ENCODE results near the gene PHLDA1. TPM values are rescaled to one million over a fixed set of nuclear protein-coding genes. Genes with fewer than 3 reads are reported as not detected.
"Not testable (repeated sequence)": the region's sequence is repeated elsewhere in the genome, so short reads cannot be mapped to it uniquely, and the experiment has no call there.

The PHLDA1 gene
- total RNA-seq, 1 experiment from 2014 or later: 159 TPM

DNA sequence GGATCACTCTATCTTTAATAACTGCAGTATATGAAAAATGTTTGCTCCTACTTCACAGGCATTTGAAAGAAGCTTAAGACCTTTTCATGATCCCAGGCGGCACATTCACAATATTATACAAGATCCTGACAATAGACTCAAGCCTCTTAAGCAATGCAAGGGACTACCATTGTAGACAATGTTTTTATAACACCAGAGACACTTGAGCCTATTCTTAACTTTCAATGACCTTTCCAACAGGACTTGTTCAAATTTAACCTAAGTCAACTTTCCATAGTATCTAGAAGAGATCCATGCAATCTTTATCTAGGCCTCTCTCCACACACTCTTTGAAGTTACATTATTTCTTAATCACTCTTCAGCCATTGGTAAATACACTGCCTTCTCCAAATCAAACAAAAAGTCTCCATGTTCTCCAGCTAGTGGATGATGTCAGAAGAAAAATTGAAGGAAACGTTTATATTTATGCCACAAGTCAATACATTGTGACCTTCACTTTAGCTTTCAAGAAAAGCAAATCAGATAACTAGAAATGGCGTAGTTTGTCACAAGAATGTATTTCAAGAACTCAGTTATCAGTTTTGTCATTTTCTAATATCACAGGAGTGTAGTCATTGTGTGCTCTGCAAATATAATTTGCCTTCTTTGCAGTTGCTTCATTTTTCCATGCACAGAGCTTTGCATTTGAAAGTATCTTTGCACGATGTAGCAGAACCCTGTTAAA lies 41.2 kb downstream of the PHLDA1 start:
- peaks cover 35% of the 10 kb centered on the region for H3K4me1 ChIP-seq (ENCODE audit: control insufficient read depth, insufficient read depth, low read length)
- H3K9me3 ChIP-seq (ENCODE audit: control insufficient read depth, insufficient read depth, low read depth, low read length): peaks cover 7% of the 10 kb centered on the region; the same call in 1 of the 2 replicates
- H3K4me3 ChIP-seq (ENCODE audit: low read depth in 2 of 2, low read length in 2 of 2): no peak overlapping the region
- CTCF ChIA-PET: no interaction called here
- TF ChIP-seq, protein P1, sequence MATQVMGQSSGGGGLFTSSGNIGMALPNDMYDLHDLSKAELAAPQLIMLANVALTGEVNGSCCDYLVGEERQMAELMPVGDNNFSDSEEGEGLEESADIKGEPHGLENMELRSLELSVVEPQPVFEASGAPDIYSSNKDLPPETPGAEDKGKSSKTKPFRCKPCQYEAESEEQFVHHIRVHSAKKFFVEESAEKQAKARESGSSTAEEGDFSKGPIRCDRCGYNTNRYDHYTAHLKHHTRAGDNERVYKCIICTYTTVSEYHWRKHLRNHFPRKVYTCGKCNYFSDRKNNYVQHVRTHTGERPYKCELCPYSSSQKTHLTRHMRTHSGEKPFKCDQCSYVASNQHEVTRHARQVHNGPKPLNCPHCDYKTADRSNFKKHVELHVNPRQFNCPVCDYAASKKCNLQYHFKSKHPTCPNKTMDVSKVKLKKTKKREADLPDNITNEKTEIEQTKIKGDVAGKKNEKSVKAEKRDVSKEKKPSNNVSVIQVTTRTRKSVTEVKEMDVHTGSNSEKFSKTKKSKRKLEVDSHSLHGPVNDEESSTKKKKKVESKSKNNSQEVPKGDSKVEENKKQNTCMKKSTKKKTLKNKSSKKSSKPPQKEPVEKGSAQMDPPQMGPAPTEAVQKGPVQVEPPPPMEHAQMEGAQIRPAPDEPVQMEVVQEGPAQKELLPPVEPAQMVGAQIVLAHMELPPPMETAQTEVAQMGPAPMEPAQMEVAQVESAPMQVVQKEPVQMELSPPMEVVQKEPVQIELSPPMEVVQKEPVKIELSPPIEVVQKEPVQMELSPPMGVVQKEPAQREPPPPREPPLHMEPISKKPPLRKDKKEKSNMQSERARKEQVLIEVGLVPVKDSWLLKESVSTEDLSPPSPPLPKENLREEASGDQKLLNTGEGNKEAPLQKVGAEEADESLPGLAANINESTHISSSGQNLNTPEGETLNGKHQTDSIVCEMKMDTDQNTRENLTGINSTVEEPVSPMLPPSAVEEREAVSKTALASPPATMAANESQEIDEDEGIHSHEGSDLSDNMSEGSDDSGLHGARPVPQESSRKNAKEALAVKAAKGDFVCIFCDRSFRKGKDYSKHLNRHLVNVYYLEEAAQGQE (IDR thresholded peaks at IDR 0.05; ENCODE audit: insufficient read depth in 1 of 2, low read depth in 2 of 2, low read length in 1 of 2): no peak
- TF ChIP-seq TCF7L2 (IDR thresholded peaks at IDR 0.05; ENCODE audit: low read depth, low read length) (no peak), POLR2AphosphoS5 (IDR thresholded peaks at IDR 0.05; ENCODE audit: low read depth, low read length) (no peak)
- TF ChIP-seq, protein P2, sequence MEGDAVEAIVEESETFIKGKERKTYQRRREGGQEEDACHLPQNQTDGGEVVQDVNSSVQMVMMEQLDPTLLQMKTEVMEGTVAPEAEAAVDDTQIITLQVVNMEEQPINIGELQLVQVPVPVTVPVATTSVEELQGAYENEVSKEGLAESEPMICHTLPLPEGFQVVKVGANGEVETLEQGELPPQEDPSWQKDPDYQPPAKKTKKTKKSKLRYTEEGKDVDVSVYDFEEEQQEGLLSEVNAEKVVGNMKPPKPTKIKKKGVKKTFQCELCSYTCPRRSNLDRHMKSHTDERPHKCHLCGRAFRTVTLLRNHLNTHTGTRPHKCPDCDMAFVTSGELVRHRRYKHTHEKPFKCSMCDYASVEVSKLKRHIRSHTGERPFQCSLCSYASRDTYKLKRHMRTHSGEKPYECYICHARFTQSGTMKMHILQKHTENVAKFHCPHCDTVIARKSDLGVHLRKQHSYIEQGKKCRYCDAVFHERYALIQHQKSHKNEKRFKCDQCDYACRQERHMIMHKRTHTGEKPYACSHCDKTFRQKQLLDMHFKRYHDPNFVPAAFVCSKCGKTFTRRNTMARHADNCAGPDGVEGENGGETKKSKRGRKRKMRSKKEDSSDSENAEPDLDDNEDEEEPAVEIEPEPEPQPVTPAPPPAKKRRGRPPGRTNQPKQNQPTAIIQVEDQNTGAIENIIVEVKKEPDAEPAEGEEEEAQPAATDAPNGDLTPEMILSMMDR (IDR thresholded peaks at IDR 0.05): no peak
- ATAC-seq (no peak), DNase-seq (ENCODE audit: low read depth, low spot score) (no peak)
- intact Hi-C loops (cut with micrococcal nuclease; ENCODE audit: unreplicated experiment): no loop called here
- no TSS peak for BruUV-seq (replicated peaks)
- H3K36me3 ChIP-seq (ENCODE audit: control insufficient read depth, insufficient read depth, low read length): no peaks in the 10 kb centered on the region
- peak overlapping the region; percentile 90 for H3K27ac ChIP-seq (ENCODE audit: low read length)
- in situ Hi-C loops (cut with HindIII; ENCODE audit: low pct_unique_long_range_greater_than_20kb, low sequenced_read_pairs): no loop called here
- H3K27me3 ChIP-seq (ENCODE audit: control insufficient read depth, insufficient read depth, low read length): no peaks in the 10 kb centered on the region
- POLR2A ChIA-PET: no interaction called here

DNA sequence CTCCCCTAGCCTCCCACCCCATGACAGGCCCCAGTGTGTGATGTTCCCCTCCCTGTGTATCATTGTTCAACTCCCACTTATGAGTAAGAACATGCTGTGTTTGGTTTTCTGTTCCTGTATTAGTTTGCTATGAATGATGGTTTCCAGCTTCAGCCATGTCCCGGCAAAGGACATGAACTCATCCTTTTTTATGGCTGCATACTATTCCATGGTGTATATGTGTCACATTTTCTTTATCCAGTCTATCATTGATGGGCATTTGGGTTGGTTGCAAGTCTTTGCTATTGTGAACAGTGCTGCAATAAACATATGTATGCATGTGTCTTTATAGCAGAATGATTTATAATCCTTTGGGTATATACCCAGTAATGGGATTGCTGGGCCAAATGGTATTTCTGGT lies 43.9 kb downstream of the PHLDA1 start:
- Histone ChIP-seq H3K4me1 (ENCODE audit: control insufficient read depth, insufficient read depth, low read length) (peaks cover 39% of the 10 kb centered on the region), H3K27ac (ENCODE audit: low read length) (peak overlapping the region; percentile 99)
- H3K4me3 ChIP-seq (ENCODE audit: low read depth in 2 of 2, low read length in 2 of 2); DNase-seq (ENCODE audit: low read depth, low spot score); POLR2A ChIA-PET; H3K36me3 ChIP-seq (ENCODE audit: control insufficient read depth, insufficient read depth, low read length); BruUV-seq (replicated peaks); intact Hi-C loops (cut with micrococcal nuclease; ENCODE audit: unreplicated experiment); ATAC-seq; H3K9me3 ChIP-seq (ENCODE audit: control insufficient read depth, insufficient read depth, low read depth, low read length); in situ Hi-C loops (cut with HindIII; ENCODE audit: low pct_unique_long_range_greater_than_20kb, low sequenced_read_pairs); H3K27me3 ChIP-seq (ENCODE audit: control insufficient read depth, insufficient read depth, low read length): not testable (repeated sequence)
- CTCF ChIA-PET: interaction anchor here (0.7 kb wide), 1 partner anchor 57 kb away, joined by 5 read pairs; no protein-coding TSS in a partner anchor

DNA sequence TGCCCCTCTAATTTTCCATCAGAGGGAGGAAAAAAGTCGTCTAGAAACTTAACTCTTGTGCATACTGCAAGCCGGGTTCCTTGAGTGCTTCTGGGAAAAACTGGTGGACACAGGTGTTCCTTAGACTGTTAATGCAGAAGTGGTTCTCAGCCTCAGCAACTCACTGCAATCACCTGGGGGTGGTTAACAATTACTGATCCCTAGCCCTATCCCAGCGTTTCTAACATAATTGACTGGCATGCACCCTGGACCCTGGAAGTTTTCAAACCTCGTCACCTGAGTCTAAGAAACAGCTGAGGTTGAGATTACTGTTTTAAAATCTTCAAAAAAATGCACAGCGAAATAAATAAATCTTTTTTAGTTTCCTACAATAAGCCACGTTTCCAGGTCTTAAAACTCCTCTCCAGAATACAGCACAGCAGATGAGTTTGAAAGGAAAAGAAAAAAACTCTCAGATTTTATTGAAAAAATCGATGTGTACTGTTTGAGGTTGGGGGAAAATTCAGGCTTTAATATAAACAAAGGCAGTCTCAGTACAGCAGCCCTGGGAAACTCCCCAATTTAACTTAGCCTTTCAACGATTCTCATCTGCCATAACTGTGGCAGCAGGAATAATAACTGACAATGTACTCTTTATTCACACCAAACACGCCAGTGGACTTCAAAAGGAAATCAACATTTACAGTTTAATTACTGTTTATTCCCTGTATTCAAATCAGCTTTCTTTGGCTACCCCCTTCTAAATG lies 45.4 kb downstream of the PHLDA1 start:
- intact Hi-C loops (cut with micrococcal nuclease; ENCODE audit: unreplicated experiment): no loop called here
- H3K27ac ChIP-seq (ENCODE audit: low read length): peak overlapping the region; percentile 99

More for the DNA sequence above, 45.4 kb downstream of the PHLDA1 start:
- peaks cover 52% of the 10 kb centered on the region for H3K4me1 ChIP-seq (ENCODE audit: control insufficient read depth, insufficient read depth, low read length)
- POLR2A ChIA-PET: interaction anchor here (1.5 kb wide), 1 partner anchor 38 kb away, joined by 3 read pairs; no protein-coding TSS in a partner anchor
- in situ Hi-C loops (cut with HindIII; ENCODE audit: low pct_unique_long_range_greater_than_20kb, low sequenced_read_pairs): no loop called here
- ATAC-seq (peak; percentile 82), DNase-seq (ENCODE audit: low read depth, low spot score) (no peak)
- H3K27me3 ChIP-seq (ENCODE audit: control insufficient read depth, insufficient read depth, low read length): no peaks in the 10 kb centered on the region
- no peaks in the 10 kb centered on the region for H3K36me3 ChIP-seq (ENCODE audit: control insufficient read depth, insufficient read depth, low read length)
- TF ChIP-seq TCF7L2 (IDR thresholded peaks at IDR 0.05; ENCODE audit: low read depth, low read length) (peak; percentile 94), SIN3A (IDR thresholded peaks at IDR 0.05; ENCODE audit: borderline replicate concordance, insufficient read depth, low read depth, low read length) (0 out of 2 replicates have a peak, but pooled peaks have one; percentile 63)
- TF ChIP-seq, protein P2 (IDR thresholded peaks at IDR 0.05): no peak
- TF ChIP-seq, protein P1 (IDR thresholded peaks at IDR 0.05; ENCODE audit: insufficient read depth in 1 of 2, low read depth in 2 of 2, low read length in 1 of 2): no peak
- CTCF ChIA-PET: no interaction called here
- H3K9me3 ChIP-seq (ENCODE audit: control insufficient read depth, insufficient read depth, low read depth, low read length): peaks cover 7% of the 10 kb centered on the region; the same call in 1 of the 2 replicates
- peak overlapping the region in 1 of 2 experiments; percentile 12; a peak in 2 of 4 replicates for H3K4me3 ChIP-seq (ENCODE audit: low read depth in 2 of 2, low read length in 2 of 2)
- no TSS peak for BruUV-seq (replicated peaks)

Measured in Panc1 (cell line).